ENCODE measurements around the gene MLLT3.

GRCh38 chr9:20603524-20604268 is 18.6 kb downstream of the MLLT3 start:
- TF ChIP-seq CTCF (conservative IDR thresholded peaks at IDR 0.05 in 1 of 2, IDR thresholded peaks at IDR 0.05 in 1 of 2; ENCODE audit: extremely low read depth in 1 of 2, insufficient read depth in 1 of 2, low read depth in 1 of 2, low read length in 2 of 2) (no peak), EZH2 (IDR thresholded peaks at IDR 0.05; ENCODE audit: borderline replicate concordance, low read length) (no peak)

Measured in mammary epithelial cell (primary cell).